Suprapubic skin (tissue), 4 donors: ENCODE data around the gene P2RY2.

ENCODE experiments used
- EP300 ChIP-seq: sonication (generic); formaldehyde crosslinking; IDR thresholded peaks from one replicate; pipeline ENCODE4 v1.6.1; 2017; ENCODE audit warnings: antibody characterized with exemption
- POLR2A ChIP-seq, 2 donors: fragments of 450-650 bp; IDR thresholded peaks; one replicate each; pipeline ENCODE4 v1.6.1; 2017; ENCODE audit warnings: antibody characterized with exemption in 2 of 2, mild to moderate bottlenecking in 2 of 2, moderate library complexity in 2 of 2
- POLR2AphosphoS5 ChIP-seq, 3 donors: sonication (generic); formaldehyde crosslinking; IDR thresholded peaks; one replicate each; pipeline ENCODE4 v1.6.1; 2017; ENCODE audit warnings: antibody characterized with exemption in 3 of 3
- TF ChIP-seq, protein P1 (sequence below), 2 donors: fragments of 200-600 bp in 1 of 2; fragments of 450-650 bp in 1 of 2; sonication (generic) in 1 of 2; IDR thresholded peaks; one replicate each; pipeline ENCODE4 v1.5.1; 2016 to 2019; ENCODE audit warnings: antibody characterized with exemption in 2 of 2, mild to moderate bottlenecking in 1 of 2, moderate library complexity in 1 of 2

DNA sequence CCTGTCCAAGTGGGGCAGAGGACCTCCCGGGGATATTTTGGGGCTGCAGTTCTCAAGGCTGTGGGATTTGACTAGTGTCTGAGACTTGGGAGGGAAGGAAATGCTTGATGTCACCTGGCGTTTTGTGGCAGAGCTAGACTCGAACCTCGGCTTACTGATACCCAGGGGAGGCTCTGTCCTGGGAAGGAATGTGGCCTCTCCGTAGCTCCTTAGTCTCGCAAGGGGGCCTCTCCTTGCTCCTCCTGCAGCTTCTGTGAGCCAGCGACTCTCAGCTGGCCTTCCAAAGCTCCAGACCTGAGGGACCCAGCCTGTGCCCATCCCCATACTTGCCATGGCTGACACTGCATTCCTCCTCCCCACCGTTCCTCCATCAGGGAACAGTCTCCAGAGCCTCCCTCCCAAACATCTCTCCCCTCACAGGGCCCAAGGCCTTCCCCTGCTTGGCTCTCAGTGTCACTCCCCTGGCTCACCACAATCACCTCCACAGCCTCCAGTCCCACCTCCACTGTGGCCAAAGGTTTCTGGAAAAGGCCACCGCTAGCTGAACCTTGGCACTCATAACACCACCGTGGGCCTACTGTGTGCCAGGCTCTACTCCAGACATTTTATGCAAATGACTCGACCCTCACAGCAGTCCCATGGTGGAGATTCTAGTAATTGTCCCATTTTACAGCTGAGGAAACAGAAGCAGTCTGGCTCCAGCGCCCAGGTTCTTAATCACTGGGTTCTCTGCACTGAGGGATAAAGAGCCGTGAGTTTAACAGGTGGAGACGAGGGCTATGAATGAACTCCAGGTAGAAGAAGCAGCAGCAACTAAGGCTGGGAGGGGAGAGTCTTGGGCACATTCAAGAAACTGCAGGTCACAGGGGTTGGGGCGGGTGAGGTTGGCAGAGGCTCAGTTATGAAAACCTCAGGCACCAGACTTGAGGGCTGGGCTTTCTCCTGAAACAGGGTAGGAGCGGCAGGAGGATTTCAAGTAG, 12.1 kb downstream of the P2RY2 start:
- no peak for TF ChIP-seq POLR2AphosphoS5 (IDR thresholded peaks at IDR 0.05)
- TF ChIP-seq, protein P1, sequence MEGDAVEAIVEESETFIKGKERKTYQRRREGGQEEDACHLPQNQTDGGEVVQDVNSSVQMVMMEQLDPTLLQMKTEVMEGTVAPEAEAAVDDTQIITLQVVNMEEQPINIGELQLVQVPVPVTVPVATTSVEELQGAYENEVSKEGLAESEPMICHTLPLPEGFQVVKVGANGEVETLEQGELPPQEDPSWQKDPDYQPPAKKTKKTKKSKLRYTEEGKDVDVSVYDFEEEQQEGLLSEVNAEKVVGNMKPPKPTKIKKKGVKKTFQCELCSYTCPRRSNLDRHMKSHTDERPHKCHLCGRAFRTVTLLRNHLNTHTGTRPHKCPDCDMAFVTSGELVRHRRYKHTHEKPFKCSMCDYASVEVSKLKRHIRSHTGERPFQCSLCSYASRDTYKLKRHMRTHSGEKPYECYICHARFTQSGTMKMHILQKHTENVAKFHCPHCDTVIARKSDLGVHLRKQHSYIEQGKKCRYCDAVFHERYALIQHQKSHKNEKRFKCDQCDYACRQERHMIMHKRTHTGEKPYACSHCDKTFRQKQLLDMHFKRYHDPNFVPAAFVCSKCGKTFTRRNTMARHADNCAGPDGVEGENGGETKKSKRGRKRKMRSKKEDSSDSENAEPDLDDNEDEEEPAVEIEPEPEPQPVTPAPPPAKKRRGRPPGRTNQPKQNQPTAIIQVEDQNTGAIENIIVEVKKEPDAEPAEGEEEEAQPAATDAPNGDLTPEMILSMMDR (IDR thresholded peaks at IDR 0.05): no peak
- TF ChIP-seq POLR2A (IDR thresholded peaks at IDR 0.05): no peak
- no peak for TF ChIP-seq EP300
